SK-N-SH treated with all-trans-retinoic acid at 6 μM for 48 hours (cell line): ENCODE data around the gene PXYLP1.

Experiments used
- ZFP3 ChIP-seq: fragments of 250-450 bp; sonication (Bioruptor Pico); IDR thresholded peaks from 2 replicates; pipeline ENCODE4 v1.5.0; 2020; ENCODE audit warnings: mild to moderate bottlenecking, moderate library complexity
- TF ChIP-seq, protein P1 (sequence below): fragments of 250-450 bp; sonication (Bioruptor Pico); IDR thresholded peaks from 2 replicates; pipeline ENCODE4 v1.8.0; 2020; ENCODE audit warnings: mild to moderate bottlenecking, moderate library complexity, borderline replicate concordance
- TF ChIP-seq, protein P2 (sequence below): fragments of 250-450 bp; sonication (Bioruptor Pico); IDR thresholded peaks from 2 replicates; pipeline ENCODE4 v1.5.0; 2020; ENCODE audit warnings: mild to moderate bottlenecking, moderate library complexity
- TF ChIP-seq, protein P3 (sequence below): fragments of 250-450 bp; sonication (Bioruptor Pico); IDR thresholded peaks from 2 replicates; pipeline ENCODE4 v1.5.1; 2020; ENCODE audit warnings: low read depth, mild to moderate bottlenecking, moderate library complexity

DNA sequence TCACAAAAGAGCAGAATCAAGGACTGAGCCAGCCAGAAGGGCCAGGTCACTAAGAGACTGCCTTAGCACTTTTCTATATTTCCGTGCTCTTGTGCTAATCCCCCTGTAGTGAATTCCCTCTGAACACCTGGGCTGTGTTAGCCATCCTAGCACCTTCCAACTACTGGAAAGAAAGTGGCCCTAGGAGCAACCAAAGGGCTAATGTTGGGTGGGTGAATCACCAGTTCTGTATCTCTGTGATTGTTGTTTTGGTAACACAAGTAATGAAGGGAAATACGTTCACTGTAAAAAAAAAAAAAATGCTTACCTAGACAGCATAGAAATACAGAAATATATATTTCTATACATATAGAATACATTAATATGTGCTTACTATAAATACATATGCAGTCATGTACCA lies 43.9 kb downstream of the PXYLP1 start:
- TF ChIP-seq, protein P1, sequence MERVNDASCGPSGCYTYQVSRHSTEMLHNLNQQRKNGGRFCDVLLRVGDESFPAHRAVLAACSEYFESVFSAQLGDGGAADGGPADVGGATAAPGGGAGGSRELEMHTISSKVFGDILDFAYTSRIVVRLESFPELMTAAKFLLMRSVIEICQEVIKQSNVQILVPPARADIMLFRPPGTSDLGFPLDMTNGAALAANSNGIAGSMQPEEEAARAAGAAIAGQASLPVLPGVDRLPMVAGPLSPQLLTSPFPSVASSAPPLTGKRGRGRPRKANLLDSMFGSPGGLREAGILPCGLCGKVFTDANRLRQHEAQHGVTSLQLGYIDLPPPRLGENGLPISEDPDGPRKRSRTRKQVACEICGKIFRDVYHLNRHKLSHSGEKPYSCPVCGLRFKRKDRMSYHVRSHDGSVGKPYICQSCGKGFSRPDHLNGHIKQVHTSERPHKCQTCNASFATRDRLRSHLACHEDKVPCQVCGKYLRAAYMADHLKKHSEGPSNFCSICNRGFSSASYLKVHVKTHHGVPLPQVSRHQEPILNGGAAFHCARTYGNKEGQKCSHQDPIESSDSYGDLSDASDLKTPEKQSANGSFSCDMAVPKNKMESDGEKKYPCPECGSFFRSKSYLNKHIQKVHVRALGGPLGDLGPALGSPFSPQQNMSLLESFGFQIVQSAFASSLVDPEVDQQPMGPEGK (CRISPR knock-in tag): no peak
- no peak for TF ChIP-seq ZFP3 (CRISPR knock-in tag)
- TF ChIP-seq, protein P2, sequence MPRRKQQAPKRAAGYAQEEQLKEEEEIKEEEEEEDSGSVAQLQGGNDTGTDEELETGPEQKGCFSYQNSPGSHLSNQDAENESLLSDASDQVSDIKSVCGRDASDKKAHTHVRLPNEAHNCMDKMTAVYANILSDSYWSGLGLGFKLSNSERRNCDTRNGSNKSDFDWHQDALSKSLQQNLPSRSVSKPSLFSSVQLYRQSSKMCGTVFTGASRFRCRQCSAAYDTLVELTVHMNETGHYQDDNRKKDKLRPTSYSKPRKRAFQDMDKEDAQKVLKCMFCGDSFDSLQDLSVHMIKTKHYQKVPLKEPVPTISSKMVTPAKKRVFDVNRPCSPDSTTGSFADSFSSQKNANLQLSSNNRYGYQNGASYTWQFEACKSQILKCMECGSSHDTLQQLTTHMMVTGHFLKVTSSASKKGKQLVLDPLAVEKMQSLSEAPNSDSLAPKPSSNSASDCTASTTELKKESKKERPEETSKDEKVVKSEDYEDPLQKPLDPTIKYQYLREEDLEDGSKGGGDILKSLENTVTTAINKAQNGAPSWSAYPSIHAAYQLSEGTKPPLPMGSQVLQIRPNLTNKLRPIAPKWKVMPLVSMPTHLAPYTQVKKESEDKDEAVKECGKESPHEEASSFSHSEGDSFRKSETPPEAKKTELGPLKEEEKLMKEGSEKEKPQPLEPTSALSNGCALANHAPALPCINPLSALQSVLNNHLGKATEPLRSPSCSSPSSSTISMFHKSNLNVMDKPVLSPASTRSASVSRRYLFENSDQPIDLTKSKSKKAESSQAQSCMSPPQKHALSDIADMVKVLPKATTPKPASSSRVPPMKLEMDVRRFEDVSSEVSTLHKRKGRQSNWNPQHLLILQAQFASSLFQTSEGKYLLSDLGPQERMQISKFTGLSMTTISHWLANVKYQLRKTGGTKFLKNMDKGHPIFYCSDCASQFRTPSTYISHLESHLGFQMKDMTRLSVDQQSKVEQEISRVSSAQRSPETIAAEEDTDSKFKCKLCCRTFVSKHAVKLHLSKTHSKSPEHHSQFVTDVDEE: no peak
- TF ChIP-seq, protein P3, sequence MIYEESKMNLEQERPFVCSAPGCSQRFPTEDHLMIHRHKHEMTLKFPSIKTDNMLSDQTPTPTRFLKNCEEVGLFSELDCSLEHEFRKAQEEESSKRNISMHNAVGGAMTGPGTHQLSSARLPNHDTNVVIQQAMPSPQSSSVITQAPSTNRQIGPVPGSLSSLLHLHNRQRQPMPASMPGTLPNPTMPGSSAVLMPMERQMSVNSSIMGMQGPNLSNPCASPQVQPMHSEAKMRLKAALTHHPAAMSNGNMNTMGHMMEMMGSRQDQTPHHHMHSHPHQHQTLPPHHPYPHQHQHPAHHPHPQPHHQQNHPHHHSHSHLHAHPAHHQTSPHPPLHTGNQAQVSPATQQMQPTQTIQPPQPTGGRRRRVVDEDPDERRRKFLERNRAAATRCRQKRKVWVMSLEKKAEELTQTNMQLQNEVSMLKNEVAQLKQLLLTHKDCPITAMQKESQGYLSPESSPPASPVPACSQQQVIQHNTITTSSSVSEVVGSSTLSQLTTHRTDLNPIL (CRISPR knock-in tag): no peak
